RWPE2 (cell line): ENCODE measurements around the gene STX8.

Experiments used
- ATAC-seq: fragments of 200-7000 bp; cut with Tn5 transposase; 3 replicates; pipeline ENCODE4 v1.9.1; 2021; ENCODE audit warnings: low read depth
- DNase-seq: peaks from one replicate; pipeline ENCODE4 v3.0.0-alpha.2; 2020; ENCODE audit warnings: low spot score
- H3K27ac ChIP-seq: fragments of 450-650 bp; 2 replicates; pipeline ENCODE4 v1.5.1; 2017; ENCODE audit warnings: mild to moderate bottlenecking; ENCODE audit not compliant: poor library complexity, severe bottlenecking
- H3K27me3 ChIP-seq: fragments of 250-450 bp; sonication (Bioruptor Pico); 2 replicates; pipeline ENCODE4 v1.5.1; 2021; ENCODE audit warnings: mild to moderate bottlenecking, moderate library complexity; ENCODE audit not compliant: insufficient read depth, poor library complexity, severe bottlenecking
- H3K36me3 ChIP-seq: fragments of 250-450 bp; sonication (Bioruptor Pico); 2 replicates; pipeline ENCODE4 v1.5.1; 2020; ENCODE audit warnings: low read depth, mild to moderate bottlenecking, moderate library complexity
- H3K4me1 ChIP-seq: fragments of 250-450 bp; sonication (Bioruptor Pico); 2 replicates; pipeline ENCODE4 v1.5.1; 2021; ENCODE audit warnings: mild to moderate bottlenecking, moderate library complexity; ENCODE audit not compliant: insufficient read depth, poor library complexity, severe bottlenecking
- H3K4me3 ChIP-seq: fragments of 250-450 bp; sonication (Bioruptor Pico); 2 replicates; pipeline ENCODE4 v1.5.1; 2021; ENCODE audit warnings: mild to moderate bottlenecking, moderate library complexity; ENCODE audit not compliant: severe bottlenecking
- H3K9me3 ChIP-seq: fragments of 250-450 bp; sonication (Bioruptor Pico); 2 replicates; pipeline ENCODE4 v1.5.1; 2021; ENCODE audit warnings: mild to moderate bottlenecking, moderate library complexity; ENCODE audit not compliant: severe bottlenecking
- CTCF ChIP-seq: fragments of 450-650 bp; IDR thresholded peaks from one replicate; pipeline ENCODE4 v1.5.1; 2017; ENCODE audit warnings: mild to moderate bottlenecking, moderate library complexity; ENCODE audit not compliant: poor library complexity, severe bottlenecking

STX8 gene

DNA sequence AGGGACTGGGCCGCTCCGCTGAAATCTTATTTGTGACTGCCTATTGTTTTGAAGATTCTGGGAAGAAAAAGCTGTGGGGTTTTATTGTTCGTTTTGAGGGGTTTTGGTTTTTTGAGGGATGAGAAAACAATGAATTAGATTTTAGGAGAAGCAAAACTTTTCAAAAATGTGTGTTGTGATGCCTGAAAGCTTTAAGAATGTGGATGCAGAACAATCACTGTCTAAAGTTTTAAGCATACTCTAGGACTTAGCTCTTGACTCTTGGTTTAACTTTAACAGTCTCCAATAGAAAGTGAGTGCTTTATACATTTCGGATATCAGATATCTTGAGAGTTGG is 1.7 kb upstream of the STX8 start:
- H3K27me3 ChIP-seq = no peaks in the 10 kb centered on the region
- H3K36me3 ChIP-seq = 0 out of 2 replicates have a peak, but pooled peaks cover 3% of the 10 kb centered on the region
- no peaks in the 10 kb centered on the region for H3K9me3 ChIP-seq
- H3K4me1 ChIP-seq = peaks cover 2% of the 10 kb centered on the region
- H3K27ac ChIP-seq = no peak overlapping the region
- no peak for DNase-seq
- no peak overlapping the region for H3K4me3 ChIP-seq
- ATAC-seq = no peak
- peak; percentile 48 for TF ChIP-seq CTCF

DNA sequence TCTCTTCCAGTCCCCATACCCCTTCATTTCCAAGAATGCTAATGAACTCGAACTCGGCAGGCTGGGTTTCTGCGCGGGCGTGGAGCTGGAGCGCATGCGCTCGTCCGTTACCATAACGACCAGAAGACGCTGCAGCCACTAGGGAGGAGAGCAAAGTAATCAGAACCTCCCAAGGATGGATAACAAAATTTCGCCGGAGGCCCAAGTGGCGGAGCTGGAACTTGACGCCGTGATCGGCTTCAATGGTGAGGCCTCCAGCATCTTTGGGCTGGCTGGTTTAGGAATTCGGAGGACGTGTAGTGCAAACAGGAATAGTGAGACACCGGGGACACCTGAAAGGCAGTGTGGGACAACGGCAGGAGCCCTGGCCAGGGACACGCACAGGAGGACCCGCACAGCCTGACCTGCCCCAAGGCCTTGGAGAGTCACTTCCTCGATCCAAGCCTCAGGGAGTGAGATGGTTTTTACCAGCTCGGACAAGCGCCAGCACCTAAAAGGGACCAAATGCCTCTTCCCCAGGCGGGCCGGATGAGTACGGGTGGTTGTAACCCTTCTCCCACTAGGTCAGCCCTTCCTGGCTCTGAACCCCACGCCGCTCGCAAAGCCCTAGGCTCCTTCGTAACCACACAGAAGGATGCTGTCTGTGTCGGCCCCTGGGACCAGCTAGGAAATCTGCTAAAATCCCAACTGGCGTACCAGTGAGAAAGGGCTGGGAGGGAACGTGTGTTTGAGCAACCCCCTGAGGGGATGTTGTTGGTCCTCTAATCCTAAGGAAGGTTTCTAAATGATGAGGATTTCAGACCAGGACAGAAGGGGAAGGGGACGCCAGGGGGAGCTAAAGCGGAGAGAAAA is 1.1 kb upstream of the STX8 start, which contains the start of gene CFAP52:
CFAP52 (plus strand) TSS at position 122 of the 852 bp plus-strand sequence; CDS start at position 176, 54 bp downstream.
- H3K27ac ChIP-seq = peak within 1 kb of the TSS; percentile 40

DNA sequence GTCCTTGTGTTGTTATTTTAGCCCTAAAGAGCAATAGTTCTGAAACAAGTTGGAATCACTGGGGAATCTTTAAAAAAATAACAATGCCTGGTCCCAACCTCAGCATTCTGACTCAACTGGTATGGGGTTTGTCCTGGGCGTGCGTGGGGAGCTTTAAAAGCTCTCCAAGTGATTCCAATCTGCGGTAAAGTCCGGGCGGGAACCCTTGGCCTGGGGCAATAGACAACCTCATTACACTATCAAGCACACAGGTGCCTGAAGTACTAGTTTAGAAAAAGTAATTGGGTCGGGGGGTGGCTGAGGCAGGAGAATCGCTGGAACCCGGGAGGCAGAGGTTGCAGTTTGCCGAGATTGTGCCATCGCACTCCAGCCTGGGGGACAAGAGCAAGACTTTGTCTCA is 4.4 kb downstream of the STX8 start:
- no peak for TF ChIP-seq CTCF
- Histone ChIP-seq H3K27me3 (no peaks in the 10 kb centered on the region), H3K27ac (no peak overlapping the region), H3K36me3 (peaks cover 19% of the 10 kb centered on the region), H3K4me1 (peaks cover 2% of the 10 kb centered on the region), H3K9me3 (no peaks in the 10 kb centered on the region), H3K4me3 (no peak overlapping the region)
- DNase-seq (no peak), ATAC-seq (no peak)

More for the DNA sequence above, 1.1 kb upstream of the STX8 start, which contains the start of gene CFAP52:
- DNase-seq = peak; percentile 64
- Histone ChIP-seq H3K4me3 (peak within 1 kb of the TSS; percentile 91), H3K4me1 (peaks cover 2% of the 10 kb centered on the region), H3K27me3 (no peaks in the 10 kb centered on the region), H3K36me3 (0 out of 2 replicates have a peak, but pooled peaks cover 3% of the 10 kb centered on the region), H3K9me3 (no peaks in the 10 kb centered on the region)
- TF ChIP-seq CTCF = peak; percentile 84
- ATAC-seq = peak; percentile 67

GRCh38 chr17:9568957-9569588 is 6.5 kb downstream of the STX8 start:
- DNase-seq (no peak), ATAC-seq (no peak)
- no peaks in the 10 kb centered on the region for H3K27me3 ChIP-seq
- TF ChIP-seq CTCF = no peak
- peaks cover 2% of the 10 kb centered on the region for H3K4me1 ChIP-seq
- no peak overlapping the region for H3K4me3 ChIP-seq
- no peak overlapping the region for H3K27ac ChIP-seq
- H3K36me3 ChIP-seq = peaks cover 20% of the 10 kb centered on the region
- H3K9me3 ChIP-seq = no peaks in the 10 kb centered on the region
